Activated naive CD4-positive, alpha-beta T cell treated with anti-CD3 and anti-CD28 coated beads for 36 hours (primary cell): ENCODE measurements around the gene SESN1. TPM values are rescaled to one million over a fixed set of nuclear protein-coding genes. Genes with fewer than 3 reads are reported as not detected.

Experiments used
- total RNA-seq, 2 experiments: library from RNA; stranded (reverse); gene quantifications; one replicate each; pipeline ENCODE4 v1.2.3, GENCODE V29; 2021

Gene SESN1
- total RNA-seq, 2 experiments from 2014 or later: 34.0 to 35.0 TPM

Other genes with a start within 250 kb of the SESN1 start
- gene ARMC2, start 246.4 kb downstream of the SESN1 start, total RNA-seq: 1 to 10 TPM; 3.6 to 3.9 TPM
- gene CEP57L1, start 661 bp upstream of the SESN1 start, total RNA-seq: 10 to 100 TPM; 33.3 to 33.5 TPM